ENCODE data around the gene CISH. TPM values are rescaled to one million over a fixed set of nuclear protein-coding genes. Genes with fewer than 3 reads are reported as not detected.

Gene CISH
- total and polyA plus RNA-seq, 9 of the 15 experiments (the other 6 are each of a cell fraction or from before 2014, with no cell fraction given): 1.7 to 47.7 (median 18.3) TPM

GRCh38 chr3:50624634-50625033 lies 13.1 kb upstream of the CISH start:
- Histone ChIP-seq H3K36me3 (ENCODE audit: control insufficient read depth, insufficient read depth, low read length) (peaks cover 53% of the 10 kb centered on the region; the same call in 2 of the 3 replicates), H3K4me1 (replicated peaks in 1 of 2; ENCODE audit: control insufficient read depth in 2 of 2, insufficient read depth in 2 of 2, low read length in 2 of 2) (peaks cover 0 to 6% of the 10 kb centered on the region in 2 experiments; a peak in 3 of 5 replicates), H2AFZ (ENCODE audit: low read depth, low read length) (no peak overlapping the region), H3K4me3 (no peak overlapping the region), H3K9ac (ENCODE audit: insufficient read depth in 1 of 2, low read depth in 2 of 2, low read length in 2 of 2) (no peak overlapping the region; a peak in 1 of 4 replicates), H4K20me1 (replicated peaks; ENCODE audit: control insufficient read depth, insufficient read depth, low read length) (0 out of 2 replicates have a peak, but pooled peaks cover 8% of the 10 kb centered on the region), H3K9me1 (ENCODE audit: control insufficient read depth, insufficient read depth, low read length) (no peaks in the 10 kb centered on the region), H3K4me2 (ENCODE audit: insufficient read depth, low read length) (no peak overlapping the region), H3K27me3 (ENCODE audit: control insufficient read depth in 2 of 2, insufficient read depth in 2 of 2, low read length in 2 of 2) (no peaks in the 10 kb centered on the region), H3K9me3 (replicated peaks; ENCODE audit: control insufficient read depth, insufficient read depth, low read depth, low read length) (no peaks in the 10 kb centered on the region), H3K27ac (ENCODE audit: extremely low read depth, low read depth, low read length) (no peak overlapping the region), H3K79me2 (ENCODE audit: control insufficient read depth, insufficient read depth, low read length) (peaks cover 24% of the 10 kb centered on the region)
- ChIA-PET CTCF (ENCODE audit: low intra/inter-chr PET ratio) (no interaction called here), POLR2A (no interaction called here)
- ATAC-seq (no peak), FAIRE-seq (no peak), DNase-seq (ENCODE audit: extremely low read depth in 1 of 4, low spot score in 3 of 4) (no peak)
- TF ChIP-seq HEY1 (CRISPR knock-in tag; IDR thresholded peaks at IDR 0.05; ENCODE audit: borderline replicate concordance) (no peak), HCFC1 (IDR thresholded peaks at IDR 0.05; ENCODE audit: low read depth, low read length) (no peak), MLX (CRISPR knock-in tag; conservative IDR thresholded peaks at IDR 0.05) (no peak), STAG1 (CRISPR knock-in tag; IDR thresholded peaks at IDR 0.05; ENCODE audit: borderline replicate concordance) (no peak), ZNF830 (CRISPR knock-in tag; IDR thresholded peaks at IDR 0.05) (no peak), ZNF707 (CRISPR knock-in tag; conservative IDR thresholded peaks at IDR 0.05) (no peak), MBD2 (IDR thresholded peaks at IDR 0.05; ENCODE audit: borderline replicate concordance, low read depth) (no peak), HNRNPH1 (optimal IDR thresholded peaks at IDR 0.05; ENCODE audit: low read depth, low read length) (no peak), NR0B1 (IDR thresholded peaks at IDR 0.05; ENCODE audit: partially characterized antibody) (no peak), CBFB (CRISPR knock-in tag; IDR thresholded peaks at IDR 0.05) (no peak), SETDB1 (IDR thresholded peaks at IDR 0.05; ENCODE audit: low read length) (no peak), RBM39 (optimal IDR thresholded peaks at IDR 0.05; ENCODE audit: low read depth, low read length) (no peak), ZBTB17 (CRISPR knock-in tag; IDR thresholded peaks at IDR 0.05) (no peak), ARNT (IDR thresholded peaks at IDR 0.05) (no peak)
- BruUV-seq (replicated peaks): no TSS peak
- 94% methylated on average over 2 of the region's 2 CpGs for WGBS (ENCODE audit: insufficient coverage, low coverage, missing lambda C conversion rate)
- in situ Hi-C loops (cut with MboI) (loop anchor here (25.0 kb wide), 1 partner anchor 1063 kb away; no protein-coding TSS in a partner anchor), intact Hi-C loops (cut with micrococcal nuclease) (no loop called here)

All from K562 (cell line).